IPS-20b (cell line): ENCODE data around the gene GRB14.
"Not testable (repeated sequence)": the region's sequence is repeated elsewhere in the genome, so short reads cannot be mapped to it uniquely, and the experiment has no call there.

Experiments used
- H3K27ac ChIP-seq: one replicate; pipeline ENCODE4 v1.5.1; 2013; ENCODE audit warnings: low read length
- H3K27me3 ChIP-seq: 2 replicates; pipeline ENCODE4 v1.6.1; 2013; ENCODE audit warnings: mild to moderate bottlenecking, low read length, inconsistent platforms; ENCODE audit not compliant: insufficient read depth
- H3K36me3 ChIP-seq: 2 replicates; pipeline ENCODE4 v1.6.1; 2013; ENCODE audit warnings: low read depth, mild to moderate bottlenecking, inconsistent platforms, low read length, moderate library complexity; ENCODE audit not compliant: insufficient read depth
- H3K4me1 ChIP-seq: 2 replicates; pipeline ENCODE4 v1.6.1; 2013; ENCODE audit warnings: mild to moderate bottlenecking, control low read depth, inconsistent platforms, low read length, moderate library complexity; ENCODE audit not compliant: insufficient read depth
- H3K4me3 ChIP-seq: 2 replicates; pipeline ENCODE4 v1.5.1; 2013; ENCODE audit warnings: mild to moderate bottlenecking, low read length, inconsistent platforms
- H3K9ac ChIP-seq: 2 replicates; pipeline ENCODE4 v1.6.1; 2013; ENCODE audit warnings: low read depth, mild to moderate bottlenecking, inconsistent platforms, low read length, moderate library complexity
- H3K9me3 ChIP-seq: 2 replicates; pipeline ENCODE4 v1.6.1; 2013; ENCODE audit warnings: mild to moderate bottlenecking, low read depth, low read length, inconsistent platforms; ENCODE audit not compliant: insufficient read depth

Gene GRB14

GRCh38 chr2:164644036-164644700, 22.9 kb upstream of the GRB14 start:
- Histone ChIP-seq H3K36me3 (no peaks in the 10 kb centered on the region), H3K9ac (no peak overlapping the region), H3K27ac (no peak overlapping the region), H3K4me1 (no peaks in the 10 kb centered on the region), H3K9me3 (peaks cover 16% of the 10 kb centered on the region; the same call in 1 of the 2 replicates), H3K4me3 (no peak overlapping the region), H3K27me3 (no peaks in the 10 kb centered on the region; the same call in 1 of the 2 replicates)

- Histone ChIP-seq H3K27ac (no peak overlapping the region), H3K27me3 (no peaks in the 10 kb centered on the region), H3K36me3 (no peaks in the 10 kb centered on the region), H3K9ac (no peak overlapping the region), H3K4me3 (no peak overlapping the region), H3K9me3 (0 out of 2 replicates have a peak, but pooled peaks cover 6% of the 10 kb centered on the region), H3K4me1 (0 out of 2 replicates have a peak, but pooled peaks cover 2% of the 10 kb centered on the region)
Measured at GRCh38 chr2:164642946-164643555, 21.8 kb upstream of the GRB14 start.

GRCh38 chr2:164642268-164642667, 21.0 kb upstream of the GRB14 start:
- H3K27ac ChIP-seq, result no peak overlapping the region
- 0 out of 2 replicates have a peak, but pooled peaks cover 2% of the 10 kb centered on the region for H3K4me1 ChIP-seq
- no peaks in the 10 kb centered on the region for H3K27me3 ChIP-seq
- H3K4me3 ChIP-seq, result no peak overlapping the region
- no peaks in the 10 kb centered on the region for H3K9me3 ChIP-seq
- H3K36me3 ChIP-seq, result no peaks in the 10 kb centered on the region
- no peak overlapping the region for H3K9ac ChIP-seq

- H3K9ac ChIP-seq, H3K4me1 ChIP-seq, H3K4me3 ChIP-seq, H3K36me3 ChIP-seq, H3K27ac ChIP-seq, H3K27me3 ChIP-seq, H3K9me3 ChIP-seq: not testable (repeated sequence)
Measured at GRCh38 chr2:164628319-164628718, 7.0 kb upstream of the GRB14 start.

GRCh38 chr2:164625378-164625971, 4.2 kb upstream of the GRB14 start:
- H3K36me3 ChIP-seq, result no peaks in the 10 kb centered on the region
- peaks cover 25% of the 10 kb centered on the region for H3K4me1 ChIP-seq
- no peak overlapping the region for H3K9ac ChIP-seq
- peaks cover 10% of the 10 kb centered on the region; the same call in 1 of the 2 replicates for H3K27me3 ChIP-seq
- no peak overlapping the region for H3K27ac ChIP-seq
- H3K9me3 ChIP-seq, result no peaks in the 10 kb centered on the region
- H3K4me3 ChIP-seq, result no peak overlapping the region

GRCh38 chr2:164624316-164624715, 3.0 kb upstream of the GRB14 start:
- H3K27ac ChIP-seq, result no peak overlapping the region
- peaks cover 10% of the 10 kb centered on the region; the same call in 1 of the 2 replicates for H3K27me3 ChIP-seq
- no peak overlapping the region for H3K4me3 ChIP-seq
- H3K9ac ChIP-seq, result no peak overlapping the region
- no peaks in the 10 kb centered on the region for H3K9me3 ChIP-seq
- peaks cover under 1% of the 10 kb centered on the region; the same call in 1 of the 2 replicates for H3K36me3 ChIP-seq
- H3K4me1 ChIP-seq, result peaks cover 25% of the 10 kb centered on the region

- peak overlapping the region; percentile 86; the same call in 1 of the 2 replicates for H3K9ac ChIP-seq
Measured at GRCh38 chr2:164622338-164623106, 1.2 kb upstream of the GRB14 start.

GRCh38 chr2:164621764-164622105, 453 bp upstream of the GRB14 start:
- Histone ChIP-seq H3K36me3 (peaks cover 8% of the 10 kb centered on the region; the same call in 1 of the 2 replicates), H3K4me3 (peak overlapping the region; percentile 79), H3K27ac (peak overlapping the region; percentile 44), H3K9ac (peak overlapping the region; percentile 86; the same call in 1 of the 2 replicates), H3K4me1 (peaks cover 25% of the 10 kb centered on the region), H3K9me3 (no peaks in the 10 kb centered on the region), H3K27me3 (peaks cover 10% of the 10 kb centered on the region; the same call in 1 of the 2 replicates)

More at GRCh38 chr2:164622338-164623106, 1.2 kb upstream of the GRB14 start:
- Histone ChIP-seq H3K27me3 (peaks cover 10% of the 10 kb centered on the region; the same call in 1 of the 2 replicates), H3K36me3 (peaks cover 8% of the 10 kb centered on the region; the same call in 1 of the 2 replicates), H3K4me3 (peak overlapping the region; percentile 79), H3K9me3 (no peaks in the 10 kb centered on the region), H3K4me1 (peaks cover 25% of the 10 kb centered on the region), H3K27ac (no peak overlapping the region)

- Histone ChIP-seq H3K27ac (no peak overlapping the region), H3K9ac (peak overlapping the region; percentile 71; the same call in 1 of the 2 replicates), H3K36me3 (peaks cover 8% of the 10 kb centered on the region; the same call in 1 of the 2 replicates), H3K9me3 (no peaks in the 10 kb centered on the region), H3K27me3 (peaks cover 10% of the 10 kb centered on the region; the same call in 1 of the 2 replicates), H3K4me3 (peak overlapping the region; percentile 63), H3K4me1 (peaks cover 25% of the 10 kb centered on the region)
Measured at GRCh38 chr2:164620457-164620856, 825 bp downstream of the GRB14 start.

GRCh38 chr2:164617466-164617865, 3.8 kb downstream of the GRB14 start:
- H3K9ac ChIP-seq, result no peak overlapping the region
- no peak overlapping the region for H3K4me3 ChIP-seq
- peaks cover 8% of the 10 kb centered on the region; the same call in 1 of the 2 replicates for H3K4me1 ChIP-seq
- peaks cover 8% of the 10 kb centered on the region; the same call in 1 of the 2 replicates for H3K36me3 ChIP-seq
- H3K9me3 ChIP-seq, result no peaks in the 10 kb centered on the region
- H3K27ac ChIP-seq, result no peak overlapping the region
- peaks cover 8% of the 10 kb centered on the region; the same call in 1 of the 2 replicates for H3K27me3 ChIP-seq

- Histone ChIP-seq H3K9me3 (no peaks in the 10 kb centered on the region), H3K4me3 (no peak overlapping the region), H3K27ac (no peak overlapping the region), H3K36me3 (no peaks in the 10 kb centered on the region), H3K4me1 (peaks cover 2% of the 10 kb centered on the region; the same call in 1 of the 2 replicates), H3K9ac (no peak overlapping the region), H3K27me3 (no peaks in the 10 kb centered on the region)
Measured at GRCh38 chr2:164613321-164613982, 7.8 kb downstream of the GRB14 start.
